GM19023 (cell line): ENCODE results near the gene NRARP.
A peak's percentile ranks its signal among the peaks of the same experiment; 100 is the strongest.
"Not testable (repeated sequence)": the region's sequence is repeated elsewhere in the genome, so short reads cannot be mapped to it uniquely, and the experiment has no call there.

Experiments used
- ATAC-seq: cut with Tn5 transposase; IDR thresholded peaks from one replicate; pipeline ENCODE4 v1.9.1; 2021; ENCODE audit warnings: mild to moderate bottlenecking, moderate library complexity; ENCODE audit not compliant: unreplicated experiment

NRARP gene

DNA sequence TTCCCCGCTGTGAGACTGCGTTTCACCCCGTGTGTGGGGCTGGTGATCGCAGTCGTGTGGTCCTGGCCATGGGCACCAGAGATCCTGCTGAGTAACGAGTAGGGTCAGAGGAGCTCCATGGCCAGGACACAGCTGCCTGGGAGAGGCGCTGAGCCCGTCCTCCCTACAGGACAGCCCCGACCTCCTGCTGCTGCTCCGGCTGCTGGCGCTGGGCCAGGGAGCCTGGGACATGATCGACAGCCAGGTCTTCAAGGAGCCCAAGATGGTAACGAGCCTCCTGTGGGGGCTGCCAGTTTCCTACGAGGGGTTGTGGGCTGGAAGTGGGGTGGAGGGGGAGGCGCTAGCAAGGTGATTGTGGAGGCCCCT lies 35.9 kb downstream of the NRARP start:
- ATAC-seq: no peak

- ATAC-seq: no peak
Measured at GRCh38 chr9:137265496-137266161, 36.4 kb downstream of the NRARP start.

GRCh38 chr9:137264067-137264466 lies 38.0 kb downstream of the NRARP start:
- no peak for ATAC-seq

DNA sequence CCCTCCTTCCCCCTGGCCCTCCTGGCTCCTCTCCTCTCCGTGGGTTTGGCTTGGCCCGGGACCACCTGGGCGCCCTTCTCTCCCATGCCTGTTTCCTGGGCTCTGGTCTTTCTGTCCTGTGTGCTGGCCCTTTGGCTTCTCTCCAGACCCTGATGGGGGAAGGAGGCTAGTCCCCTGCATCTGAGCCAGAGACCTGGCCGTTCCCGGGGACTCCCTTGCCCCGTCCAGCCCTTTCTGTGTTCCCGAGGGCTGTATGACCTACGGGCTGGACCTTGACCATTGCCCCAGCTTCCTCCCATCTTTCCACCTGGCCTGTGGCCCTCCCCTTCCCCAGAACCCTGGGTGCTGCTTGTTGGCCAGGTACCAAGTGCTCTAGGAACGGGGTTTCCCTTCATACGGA lies 38.6 kb downstream of the NRARP start:
- ATAC-seq: no peak

DNA sequence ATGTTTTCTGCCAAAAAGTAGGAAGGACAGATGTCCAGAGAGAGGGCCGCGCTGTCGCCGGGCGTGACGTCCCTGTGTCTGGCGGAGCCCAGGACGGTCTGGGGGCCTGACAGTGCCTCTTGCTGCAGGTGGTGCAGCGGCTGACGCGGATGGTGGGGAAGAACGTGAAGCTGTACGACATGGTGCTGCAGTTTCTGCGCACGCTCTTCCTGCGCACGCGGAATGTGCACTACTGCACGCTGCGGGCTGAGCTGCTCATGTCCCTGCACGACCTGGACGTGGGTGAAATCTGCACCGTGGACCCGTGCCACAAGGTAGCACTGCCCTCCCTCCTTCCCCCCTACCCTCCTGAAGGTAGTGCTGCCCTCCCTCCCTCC lies 39.2 kb downstream of the NRARP start:
- ATAC-seq: no peak

DNA sequence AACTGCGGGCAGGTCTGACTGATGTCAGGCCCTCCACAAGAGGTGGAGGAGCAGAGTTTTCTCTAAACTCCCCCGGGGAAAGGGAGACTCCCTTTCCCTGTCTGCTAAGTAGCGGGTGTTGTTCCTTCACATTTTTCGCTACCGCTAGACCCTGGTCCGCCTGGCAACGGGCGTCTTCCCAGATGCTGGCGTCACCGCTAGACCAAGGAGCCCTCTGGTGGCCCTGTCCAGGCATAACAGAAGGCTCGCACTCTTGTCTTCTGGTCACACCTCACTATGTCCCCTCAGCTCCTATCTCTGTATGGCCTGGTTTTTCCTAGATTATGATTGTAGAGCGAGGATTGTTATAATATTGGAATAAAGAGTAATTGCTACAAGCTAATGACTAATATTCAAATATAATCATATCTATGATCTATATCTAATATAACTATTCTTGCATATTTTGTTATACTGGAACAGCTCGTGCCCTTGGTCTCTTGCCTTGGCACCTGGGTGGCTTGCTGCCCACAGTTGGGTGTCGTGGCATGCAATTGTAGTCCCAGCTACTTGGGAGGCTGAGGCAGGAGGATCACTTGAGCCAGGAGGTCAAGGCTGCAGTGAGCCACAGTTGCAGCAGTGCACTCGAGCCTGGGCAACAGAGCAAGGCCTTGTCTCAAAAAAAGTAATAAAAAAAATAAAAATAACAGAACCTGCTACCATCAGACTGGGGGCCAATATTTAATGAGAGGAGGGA lies 39.7 kb downstream of the NRARP start:
- not testable (repeated sequence) for ATAC-seq

GRCh38 chr9:137256856-137257255 lies 45.2 kb downstream of the NRARP start:
- no peak for ATAC-seq

DNA sequence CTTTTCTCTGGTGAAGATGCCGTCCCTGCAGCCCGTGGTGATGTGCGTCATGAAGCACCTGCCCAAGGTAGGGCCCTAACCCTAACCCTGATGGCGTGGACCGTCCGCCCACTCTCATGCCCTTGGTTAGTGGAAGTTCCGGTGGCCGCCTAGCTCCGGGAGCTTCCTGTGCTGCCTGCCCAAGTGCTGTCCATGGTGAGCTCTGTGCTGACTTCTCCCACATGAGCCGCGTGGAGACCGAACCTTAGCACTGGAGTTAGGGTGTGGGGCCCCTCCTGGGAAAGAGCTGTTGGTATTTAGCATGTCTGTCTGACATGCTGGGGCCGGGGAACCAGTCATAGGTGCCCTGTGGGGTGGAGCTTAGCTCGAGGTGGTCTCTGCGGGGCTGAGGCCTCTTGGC lies 45.7 kb downstream of the NRARP start:
- ATAC-seq: no peak

DNA sequence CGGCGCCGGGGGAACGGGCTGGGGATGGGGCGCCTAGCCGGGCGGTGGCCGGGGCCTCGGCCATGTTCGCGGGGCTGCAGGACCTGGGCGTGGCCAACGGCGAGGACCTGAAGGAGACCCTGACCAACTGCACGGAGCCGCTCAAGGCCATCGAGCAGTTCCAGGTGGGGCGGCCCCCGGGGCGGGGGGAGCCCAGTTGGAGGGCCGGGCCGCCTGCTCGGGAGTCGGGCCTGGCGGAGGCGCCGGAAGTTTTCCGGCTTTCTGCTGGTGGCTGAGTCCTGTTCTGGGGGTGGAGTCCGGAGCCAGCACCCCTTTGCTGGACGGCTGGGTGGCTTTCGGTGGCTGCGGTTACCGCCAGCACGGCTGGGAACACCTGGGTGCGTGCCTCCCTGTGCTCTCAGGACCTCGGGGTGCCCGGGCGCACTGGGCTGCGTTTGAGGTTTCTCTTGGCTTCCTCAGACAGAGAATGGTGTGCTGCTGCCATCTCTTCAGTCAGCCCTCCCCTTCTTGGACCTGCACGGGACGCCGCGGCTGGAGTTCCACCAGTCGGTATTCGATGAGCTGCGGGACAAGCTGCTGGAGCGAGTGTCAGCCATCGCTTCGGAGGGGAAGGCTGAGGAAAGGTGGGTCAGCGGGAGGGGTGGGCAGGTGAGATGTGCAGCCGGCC lies 46.5 kb downstream of the NRARP start:
- ATAC-seq: peak; percentile 25

DNA sequence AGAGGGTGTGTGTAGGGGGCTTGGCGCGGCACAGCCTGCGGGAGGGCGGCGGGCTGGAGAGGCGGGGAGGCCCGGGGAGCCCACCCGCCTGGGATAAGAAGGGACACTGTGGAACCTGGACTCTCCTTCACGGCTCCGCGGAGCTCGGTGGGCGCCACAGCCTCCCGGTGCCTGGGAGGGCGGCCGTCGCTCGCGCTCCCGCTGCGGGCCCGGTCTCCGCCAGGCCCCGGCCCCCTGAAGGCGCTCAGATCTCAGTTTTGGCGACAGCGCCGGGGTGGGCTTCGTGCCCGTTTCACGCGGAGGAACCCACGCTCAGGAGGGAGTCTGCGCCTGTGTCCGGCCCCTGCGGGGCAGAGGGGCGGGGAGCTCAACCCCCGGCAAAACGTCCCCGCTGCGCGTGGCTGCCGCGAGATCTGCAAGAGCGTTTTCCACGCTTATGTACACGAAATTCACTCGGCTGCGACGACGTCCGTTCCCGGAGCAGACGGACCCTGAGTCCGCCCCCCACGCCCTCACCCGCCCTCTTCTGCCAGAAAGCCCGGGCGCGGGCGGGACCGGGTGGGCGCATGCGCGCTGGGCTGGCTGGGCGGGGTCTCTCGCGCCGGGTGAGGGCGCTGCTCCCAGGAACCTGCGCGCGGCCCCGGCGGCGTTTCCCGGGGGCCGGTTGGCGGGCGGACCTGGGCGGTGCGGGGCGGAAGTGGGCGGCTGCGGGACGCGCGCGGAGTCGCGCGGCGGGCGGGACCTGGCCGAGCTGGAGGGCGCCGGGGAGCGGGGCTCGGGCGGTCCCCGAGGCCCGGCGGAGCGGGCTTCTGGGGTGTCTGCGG lies 47.2 kb downstream of the NRARP start, which contains the start of gene NELFB:
Gene NELFB, plus strand, starts transcription at position 704 of the 824 bp plus-strand sequence.
- ATAC-seq: peak; percentile 75

- no peak for ATAC-seq
Measured at GRCh38 chr9:137253717-137254623, 48.1 kb downstream of the NRARP start.

GRCh38 chr9:137252555-137253506 lies 49.2 kb downstream of the NRARP start:
- ATAC-seq: no peak

- no peak for ATAC-seq
Measured at GRCh38 chr9:137251490-137252268, 50.4 kb downstream of the NRARP start.

DNA sequence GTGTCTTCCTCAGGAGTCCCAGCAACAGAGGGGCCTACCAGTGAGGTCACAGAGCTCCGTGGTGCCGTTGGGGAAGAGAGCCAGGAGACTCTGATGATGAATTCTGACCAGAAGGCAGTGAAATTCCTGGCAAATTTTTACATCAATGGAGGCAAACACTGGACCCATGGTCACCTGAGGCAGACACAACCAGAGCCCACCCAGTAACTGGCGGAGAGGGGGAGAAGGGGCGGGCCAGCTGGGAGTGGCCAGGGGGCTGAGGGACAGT lies 50.9 kb downstream of the NRARP start, which contains the start of gene STPG3:
Gene STPG3, plus strand, starts transcription at position 93 of the 268 bp plus-strand sequence. Its CDS starts 1 bp downstream, at position 94.
- no peak for ATAC-seq

DNA sequence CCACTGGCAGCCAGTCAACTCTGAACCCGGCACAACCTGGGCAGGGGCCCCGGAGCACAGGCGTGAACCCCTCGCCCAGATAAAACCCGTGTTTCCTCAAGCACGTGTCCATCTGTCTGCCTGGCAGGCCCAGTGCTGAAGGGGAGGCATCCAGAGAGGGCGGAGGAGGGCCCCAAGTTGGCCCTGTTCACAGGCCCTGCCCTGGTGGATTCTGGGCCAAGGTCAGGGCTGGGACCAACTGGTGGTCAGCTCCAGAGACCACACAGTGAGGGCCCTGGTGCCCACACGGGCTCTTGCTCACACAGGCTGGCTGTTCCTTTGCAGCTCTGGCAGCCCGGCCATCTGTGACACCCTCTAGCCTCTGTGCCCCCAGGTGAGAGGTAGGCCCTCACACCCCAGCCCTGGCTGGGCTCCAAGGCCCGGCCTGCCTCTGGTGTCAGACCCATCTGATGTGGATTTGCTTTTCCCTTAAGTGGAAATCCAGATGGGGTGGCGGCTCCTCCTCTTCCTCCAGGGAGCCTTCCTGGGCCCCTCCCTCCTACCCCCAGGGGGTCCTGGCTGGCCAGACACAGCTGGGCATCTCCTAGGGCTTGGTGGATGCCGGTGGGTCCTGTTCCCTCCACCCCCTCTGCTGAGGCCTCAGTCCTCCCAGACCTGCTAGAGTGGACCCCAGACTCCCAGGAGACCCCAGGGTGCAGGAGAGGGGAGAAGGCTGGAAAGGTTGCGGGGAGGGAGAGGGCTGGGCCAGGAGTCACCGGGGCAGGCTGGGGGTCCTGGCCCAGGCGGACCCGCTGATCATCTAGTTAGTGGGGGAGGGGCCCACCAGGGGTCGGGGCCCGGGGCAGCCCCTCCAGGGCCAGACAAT lies 51.5 kb downstream of the NRARP start:
- no peak for ATAC-seq
